SK-N-SH treated with all-trans-retinoic acid at 6 μM for 48 hours (cell line): ENCODE data around the gene NHSL2.

Source experiments
- ESRRG ChIP-seq: fragments of 250-450 bp; sonication (Bioruptor Pico); IDR thresholded peaks from 2 replicates; pipeline ENCODE4 v1.6.1; 2021; ENCODE audit warnings: mild to moderate bottlenecking
- GLIS3 ChIP-seq: fragments of 250-450 bp; sonication (Bioruptor Pico); IDR thresholded peaks from 2 replicates; pipeline ENCODE4 v1.5.0; 2020; ENCODE audit warnings: mild to moderate bottlenecking, moderate library complexity
- OSR1 ChIP-seq: fragments of 250-450 bp; sonication (Bioruptor Pico); IDR thresholded peaks from 2 replicates; pipeline ENCODE4 v1.8.0; 2022; ENCODE audit warnings: moderate library complexity, mild to moderate bottlenecking, inconsistent platforms
- RARB ChIP-seq: fragments of 250-450 bp; sonication (Bioruptor Pico); IDR thresholded peaks from 2 replicates; pipeline ENCODE4 v1.8.0; 2021; ENCODE audit warnings: mild to moderate bottlenecking, moderate library complexity
- TCF4 ChIP-seq: fragments of 250-450 bp; sonication (Bioruptor Pico); IDR thresholded peaks from 2 replicates; pipeline ENCODE4 v1.8.0; 2021; ENCODE audit warnings: mild to moderate bottlenecking, moderate library complexity, borderline replicate concordance
- TF ChIP-seq, protein P1 (sequence below): fragments of 250-450 bp; sonication (Bioruptor Pico); IDR thresholded peaks from 2 replicates; pipeline ENCODE4 v1.8.0; 2020; ENCODE audit warnings: mild to moderate bottlenecking, moderate library complexity, borderline replicate concordance

DNA sequence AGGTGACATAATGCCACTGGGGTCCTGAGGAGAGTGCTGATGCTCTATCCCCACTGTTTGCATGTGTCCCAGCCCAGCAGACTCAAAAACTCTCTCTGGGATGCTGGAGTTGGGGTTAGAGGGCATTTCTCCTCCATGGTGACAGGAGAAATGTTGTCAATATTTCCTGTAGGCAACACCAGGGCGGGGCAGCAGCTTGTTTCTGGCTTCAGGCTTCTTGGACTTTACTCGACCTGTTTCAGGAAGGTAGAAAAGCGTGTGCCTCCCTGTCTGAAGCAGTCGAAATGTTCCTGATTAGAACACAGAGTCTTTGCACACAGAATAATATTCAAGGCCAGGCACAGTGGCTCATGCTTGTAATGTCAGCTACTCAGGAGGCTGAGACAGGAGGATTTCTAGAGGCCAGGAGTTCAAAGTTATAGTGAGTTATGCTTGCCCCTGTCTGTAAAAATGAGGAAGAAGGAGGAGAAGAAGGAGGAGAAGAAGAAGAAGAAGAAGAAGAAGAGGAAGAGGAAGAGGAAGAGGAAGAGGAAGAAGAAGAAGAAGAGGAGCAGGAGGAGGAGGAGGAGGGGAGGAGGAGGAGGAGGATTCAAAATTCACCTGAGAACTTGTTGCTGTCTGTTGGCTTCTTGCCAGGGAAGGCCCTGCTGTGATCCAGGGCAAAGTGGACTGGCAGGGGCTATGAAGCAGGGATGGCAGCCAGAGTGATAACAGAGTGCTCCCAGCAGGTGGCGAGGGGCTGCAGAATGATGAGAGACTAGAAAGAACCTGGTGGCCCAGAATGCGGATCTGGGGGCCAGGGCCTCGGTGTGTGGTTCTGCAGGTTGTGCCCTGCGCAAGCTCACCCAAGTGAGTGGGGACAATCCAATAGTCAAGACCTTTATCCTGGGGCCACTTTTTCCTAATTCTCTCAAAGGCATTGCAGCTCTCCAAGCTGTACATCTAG is 138.1 kb downstream of the NHSL2 start:
- TF ChIP-seq OSR1 (no peak), GLIS3 (CRISPR knock-in tag) (no peak), RARB (CRISPR knock-in tag) (no peak), ESRRG (CRISPR knock-in tag) (no peak), TCF4 (no peak)
- TF ChIP-seq, protein P1, sequence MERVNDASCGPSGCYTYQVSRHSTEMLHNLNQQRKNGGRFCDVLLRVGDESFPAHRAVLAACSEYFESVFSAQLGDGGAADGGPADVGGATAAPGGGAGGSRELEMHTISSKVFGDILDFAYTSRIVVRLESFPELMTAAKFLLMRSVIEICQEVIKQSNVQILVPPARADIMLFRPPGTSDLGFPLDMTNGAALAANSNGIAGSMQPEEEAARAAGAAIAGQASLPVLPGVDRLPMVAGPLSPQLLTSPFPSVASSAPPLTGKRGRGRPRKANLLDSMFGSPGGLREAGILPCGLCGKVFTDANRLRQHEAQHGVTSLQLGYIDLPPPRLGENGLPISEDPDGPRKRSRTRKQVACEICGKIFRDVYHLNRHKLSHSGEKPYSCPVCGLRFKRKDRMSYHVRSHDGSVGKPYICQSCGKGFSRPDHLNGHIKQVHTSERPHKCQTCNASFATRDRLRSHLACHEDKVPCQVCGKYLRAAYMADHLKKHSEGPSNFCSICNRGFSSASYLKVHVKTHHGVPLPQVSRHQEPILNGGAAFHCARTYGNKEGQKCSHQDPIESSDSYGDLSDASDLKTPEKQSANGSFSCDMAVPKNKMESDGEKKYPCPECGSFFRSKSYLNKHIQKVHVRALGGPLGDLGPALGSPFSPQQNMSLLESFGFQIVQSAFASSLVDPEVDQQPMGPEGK (CRISPR knock-in tag): no peak
